Activated B cell treated with CpG ODN at 0.5 μM for 24 hours (primary cell): ENCODE data around the gene SCTR. TPM values are rescaled to one million over a fixed set of nuclear protein-coding genes. Genes with fewer than 3 reads are reported as not detected.

Experiments used
- ATAC-seq: fragments of 200-7000 bp; cut with Tn5 transposase; one replicate; pipeline ENCODE4 v1.10.0; 2021; ENCODE audit warnings: low read depth, mild to moderate bottlenecking, moderate library complexity
- CTCF ChIA-PET: fragments of 350-600 bp; sonication (Branson Sonifier 250); formaldehyde crosslinking; loops from one replicate; lab custom pipeline; 2021; ENCODE audit warnings: antibody characterized with exemption; lab: Charles Lee
- POLR2A ChIA-PET: fragments of 350-600 bp; sonication (Branson Sonifier 250); formaldehyde crosslinking; loops from one replicate; lab custom pipeline; 2021; ENCODE audit warnings: antibody characterized with exemption; lab: Charles Lee
- DNase-seq: peaks from one replicate; pipeline ENCODE4 v3.0.0; 2022
- H3K27ac Mint-ChIP-seq: one replicate; pipeline ENCODE4 v1.8.0; 2020; ENCODE audit warnings: mixed read lengths
- H3K27me3 Mint-ChIP-seq: one replicate; pipeline ENCODE4 v1.8.0; 2021; ENCODE audit warnings: mixed read lengths
- H3K36me3 Mint-ChIP-seq: one replicate; pipeline ENCODE4 v1.8.0; 2021; ENCODE audit warnings: low read depth, mixed read lengths
- H3K4me1 Mint-ChIP-seq: one replicate; pipeline ENCODE4 v1.8.0; 2021; ENCODE audit warnings: mixed read lengths
- H3K4me3 Mint-ChIP-seq: one replicate; pipeline ENCODE4 v1.8.0; 2020; ENCODE audit warnings: mild to moderate bottlenecking, mixed read lengths
- H3K9me3 Mint-ChIP-seq: one replicate; pipeline ENCODE4 v1.8.0; 2020; ENCODE audit warnings: mixed read lengths
- intact Hi-C: fragments of 100-400 bp; cut with micrococcal nuclease; formaldehyde crosslinking; loops from one replicate; pipeline ENCODE4 v1.15.1; 2024
- total RNA-seq: library from RNA; stranded (reverse); gene quantifications from 2 replicates; pipeline ENCODE4 v1.2.3, GENCODE V29; 2022
- TF ChIP-seq, protein P1 (sequence below): fragments of 200-600 bp; IDR thresholded peaks from one replicate; pipeline ENCODE4 v1.8.0; 2022; ENCODE audit warnings: antibody characterized with exemption, mild to moderate bottlenecking

Gene SCTR
- total RNA-seq, 1 donor from 2014 or later: not detected

DNA sequence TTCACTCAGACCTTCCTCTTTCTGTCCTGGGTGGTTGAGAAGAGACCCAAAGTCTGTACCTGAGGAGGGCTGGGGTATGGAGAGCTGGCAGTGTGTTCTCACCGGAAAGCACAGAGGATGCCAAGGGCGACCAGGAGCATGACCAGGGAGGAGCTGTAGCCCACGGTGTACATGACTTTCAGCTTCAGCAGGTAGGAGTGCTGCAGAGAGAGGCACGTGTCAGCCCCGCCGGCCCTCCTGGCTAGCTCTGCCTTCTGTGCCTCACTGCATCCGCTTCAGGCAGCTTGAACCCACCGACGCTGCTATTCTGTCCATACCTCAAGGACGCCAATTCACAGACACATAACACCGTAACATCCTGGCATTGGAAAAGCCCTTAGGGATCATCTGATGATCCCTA, 58.6 kb downstream of the SCTR start:
- intact Hi-C loops: no loop called here
- no peaks in the 10 kb centered on the region for H3K9me3 Mint-ChIP-seq
- ChIA-PET POLR2A (no interaction called here), CTCF (no interaction called here)
- peaks cover 5% of the 10 kb centered on the region for H3K27me3 Mint-ChIP-seq
- no peak for ATAC-seq
- H3K36me3 Mint-ChIP-seq: no peaks in the 10 kb centered on the region
- H3K27ac Mint-ChIP-seq: no peak overlapping the region
- TF ChIP-seq, protein P1, sequence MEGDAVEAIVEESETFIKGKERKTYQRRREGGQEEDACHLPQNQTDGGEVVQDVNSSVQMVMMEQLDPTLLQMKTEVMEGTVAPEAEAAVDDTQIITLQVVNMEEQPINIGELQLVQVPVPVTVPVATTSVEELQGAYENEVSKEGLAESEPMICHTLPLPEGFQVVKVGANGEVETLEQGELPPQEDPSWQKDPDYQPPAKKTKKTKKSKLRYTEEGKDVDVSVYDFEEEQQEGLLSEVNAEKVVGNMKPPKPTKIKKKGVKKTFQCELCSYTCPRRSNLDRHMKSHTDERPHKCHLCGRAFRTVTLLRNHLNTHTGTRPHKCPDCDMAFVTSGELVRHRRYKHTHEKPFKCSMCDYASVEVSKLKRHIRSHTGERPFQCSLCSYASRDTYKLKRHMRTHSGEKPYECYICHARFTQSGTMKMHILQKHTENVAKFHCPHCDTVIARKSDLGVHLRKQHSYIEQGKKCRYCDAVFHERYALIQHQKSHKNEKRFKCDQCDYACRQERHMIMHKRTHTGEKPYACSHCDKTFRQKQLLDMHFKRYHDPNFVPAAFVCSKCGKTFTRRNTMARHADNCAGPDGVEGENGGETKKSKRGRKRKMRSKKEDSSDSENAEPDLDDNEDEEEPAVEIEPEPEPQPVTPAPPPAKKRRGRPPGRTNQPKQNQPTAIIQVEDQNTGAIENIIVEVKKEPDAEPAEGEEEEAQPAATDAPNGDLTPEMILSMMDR: no peak
- DNase-seq: no peak
- no peaks in the 10 kb centered on the region for H3K4me1 Mint-ChIP-seq
- no peak overlapping the region for H3K4me3 Mint-ChIP-seq

DNA sequence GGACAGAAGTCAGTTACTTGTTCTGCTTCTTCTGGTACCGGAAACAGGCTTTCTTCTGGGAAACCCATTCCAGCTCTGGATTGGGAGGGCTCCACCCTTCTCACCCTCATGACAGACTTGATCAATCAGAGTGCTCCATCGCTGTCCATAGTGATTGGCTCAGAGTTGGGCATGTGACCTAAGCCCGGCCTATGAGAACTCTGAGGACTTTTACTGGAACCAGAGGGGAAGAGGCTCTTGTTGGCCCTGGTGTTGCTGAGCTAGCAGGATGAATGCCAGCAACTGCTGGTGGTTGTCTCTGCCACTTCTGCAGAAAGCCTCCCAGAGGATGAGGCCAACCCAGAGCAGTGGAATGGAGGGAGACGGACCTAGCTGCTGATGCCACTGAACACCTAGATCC, 59.3 kb downstream of the SCTR start:
- TF ChIP-seq, protein P1: no peak
- ATAC-seq: no peak
- H3K9me3 Mint-ChIP-seq: no peaks in the 10 kb centered on the region
- ChIA-PET POLR2A (no interaction called here), CTCF (interaction anchor here (1.1 kb wide), 1 partner anchor 12 kb away, joined by 4 read pairs; no protein-coding TSS in a partner anchor)
- no peaks in the 10 kb centered on the region for H3K36me3 Mint-ChIP-seq
- no peak overlapping the region for H3K4me3 Mint-ChIP-seq
- no peak overlapping the region for H3K27ac Mint-ChIP-seq
- H3K27me3 Mint-ChIP-seq: peaks cover 5% of the 10 kb centered on the region
- no peak for DNase-seq
- H3K4me1 Mint-ChIP-seq: no peaks in the 10 kb centered on the region
- intact Hi-C loops: no loop called here

DNA sequence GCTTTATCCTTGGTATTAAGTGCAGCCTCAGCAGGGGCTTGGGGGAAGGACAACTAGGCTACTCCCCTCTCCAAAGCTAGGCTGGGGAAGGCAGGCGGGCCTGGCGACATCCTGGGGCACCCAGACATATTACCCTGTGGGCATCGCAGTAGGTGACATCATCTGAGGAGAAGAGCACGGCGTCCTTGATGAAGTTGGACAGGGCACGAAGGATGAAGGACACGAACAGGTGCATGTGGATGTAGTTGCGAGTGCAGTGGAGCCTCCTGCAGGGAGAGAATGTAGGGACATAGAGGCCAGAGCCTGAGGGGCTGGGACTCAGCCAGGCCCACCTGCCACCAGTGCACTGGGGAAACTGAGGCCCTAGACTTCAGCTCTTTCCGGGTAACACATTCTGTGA, 60.3 kb downstream of the SCTR start:
- TF ChIP-seq, protein P1: no peak
- no peak overlapping the region for H3K4me3 Mint-ChIP-seq
- no peaks in the 10 kb centered on the region for H3K4me1 Mint-ChIP-seq
- H3K36me3 Mint-ChIP-seq: no peaks in the 10 kb centered on the region
- H3K27ac Mint-ChIP-seq: no peak overlapping the region
- POLR2A ChIA-PET: no interaction called here
- intact Hi-C loops: no loop called here
- ATAC-seq (no peak), DNase-seq (no peak)
- CTCF ChIA-PET: interaction anchor here (1.1 kb wide), 1 partner anchor 13 kb away, joined by 4 read pairs; no protein-coding TSS in a partner anchor
- no peaks in the 10 kb centered on the region for H3K9me3 Mint-ChIP-seq
- H3K27me3 Mint-ChIP-seq: peaks cover 5% of the 10 kb centered on the region

DNA sequence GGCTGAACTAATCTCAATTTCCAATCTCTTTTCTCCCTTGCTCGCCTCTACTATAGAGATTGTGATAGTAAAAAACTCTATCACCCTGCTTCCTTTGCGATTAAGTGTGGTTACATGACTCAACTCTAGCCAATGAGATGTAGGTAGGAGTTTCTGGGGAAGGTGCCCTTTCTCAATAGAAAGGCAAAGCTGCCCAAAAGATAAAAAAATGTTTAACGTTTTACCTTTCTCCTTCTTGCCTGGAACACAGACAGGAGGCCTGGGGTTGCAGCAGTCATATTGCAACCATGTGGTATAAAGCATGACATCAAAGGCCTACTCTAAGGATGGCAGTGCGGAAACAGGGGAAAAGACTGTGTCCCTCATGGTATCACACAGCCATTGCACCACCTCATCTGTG, 61.1 kb downstream of the SCTR start:
- no peak for ATAC-seq
- no peak overlapping the region for H3K27ac Mint-ChIP-seq
- no peaks in the 10 kb centered on the region for H3K9me3 Mint-ChIP-seq
- TF ChIP-seq, protein P1: no peak
- H3K36me3 Mint-ChIP-seq: no peaks in the 10 kb centered on the region
- no peak for DNase-seq
- no peak overlapping the region for H3K4me3 Mint-ChIP-seq
- CTCF ChIA-PET: no interaction called here
- intact Hi-C loops: no loop called here
- peaks cover 5% of the 10 kb centered on the region for H3K27me3 Mint-ChIP-seq
- POLR2A ChIA-PET: no interaction called here
- H3K4me1 Mint-ChIP-seq: no peaks in the 10 kb centered on the region

DNA sequence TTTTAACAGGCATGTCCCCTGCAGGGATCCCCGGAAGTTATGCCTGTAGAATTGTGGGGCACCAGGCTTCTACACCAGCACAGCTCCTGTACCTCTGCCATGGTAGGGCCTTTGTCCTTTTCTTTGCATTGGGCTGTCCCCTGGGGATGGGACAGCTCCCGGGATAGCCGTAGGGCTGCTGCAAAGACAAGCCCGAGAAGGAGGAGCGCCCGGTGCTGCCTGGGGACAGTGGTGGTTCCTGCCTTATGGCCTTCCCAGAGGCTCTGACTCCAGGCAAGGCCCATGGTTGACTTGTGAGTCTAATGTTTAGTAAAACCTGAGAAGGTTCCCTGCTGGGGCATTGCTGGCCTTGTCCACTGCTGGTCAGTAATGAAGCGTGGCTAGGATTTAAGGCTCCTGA, 61.7 kb downstream of the SCTR start:
- CTCF ChIA-PET: interaction anchor here (1.6 kb wide), 1 partner anchor 14 kb away, joined by 4 read pairs; no protein-coding TSS in a partner anchor

More for the DNA sequence above, 61.7 kb downstream of the SCTR start:
- ATAC-seq: no peak
- Mint-ChIP-seq H3K27me3 (peaks cover 5% of the 10 kb centered on the region), H3K9me3 (no peaks in the 10 kb centered on the region), H3K27ac (no peak overlapping the region), H3K36me3 (no peaks in the 10 kb centered on the region), H3K4me1 (no peaks in the 10 kb centered on the region), H3K4me3 (no peak overlapping the region)
- intact Hi-C loops: no loop called here
- DNase-seq: no peak
- TF ChIP-seq, protein P1: no peak
- POLR2A ChIA-PET: no interaction called here
